Stimulated activated naive CD8-positive, alpha-beta T cell treated with anti-CD3 and anti-CD28 coated beads, Interleukin-15, amount 100 ng/mL, for 72 hours (primary cell): ENCODE measurements around the gene KRTAP7-1.

ENCODE experiments used
- ATAC-seq: fragments of 150-1000 bp; cut with Tn5 transposase; 2 replicates; pipeline ENCODE4 v1.10.0; 2021; ENCODE audit warnings: mild to moderate bottlenecking, moderate library complexity
- DNase-seq, 2 donors: peaks; one replicate each; pipeline ENCODE4 v3.0.0; 2021 to 2022
- H3K27ac Mint-ChIP-seq, 2 donors: one replicate each; pipeline ENCODE4 v1.8.0; 2022; ENCODE audit warnings: mild to moderate bottlenecking in 2 of 2, mixed read lengths in 2 of 2, moderate library complexity in 2 of 2
- H3K27me3 Mint-ChIP-seq: one replicate; pipeline ENCODE4 v1.8.0; 2022; ENCODE audit warnings: mixed read lengths
- H3K4me1 Mint-ChIP-seq: one replicate; pipeline ENCODE4 v1.8.0; 2022; ENCODE audit warnings: mild to moderate bottlenecking, mixed read lengths
- H3K4me3 Mint-ChIP-seq, 2 donors: one replicate each; pipeline ENCODE4 v1.8.0; 2022; ENCODE audit warnings: mild to moderate bottlenecking in 2 of 2, mixed read lengths in 2 of 2, moderate library complexity in 1 of 2
- H3K9me3 Mint-ChIP-seq, 2 donors: one replicate each; pipeline ENCODE4 v1.8.0; 2022; ENCODE audit warnings: mixed read lengths in 2 of 2

Gene KRTAP7-1

DNA sequence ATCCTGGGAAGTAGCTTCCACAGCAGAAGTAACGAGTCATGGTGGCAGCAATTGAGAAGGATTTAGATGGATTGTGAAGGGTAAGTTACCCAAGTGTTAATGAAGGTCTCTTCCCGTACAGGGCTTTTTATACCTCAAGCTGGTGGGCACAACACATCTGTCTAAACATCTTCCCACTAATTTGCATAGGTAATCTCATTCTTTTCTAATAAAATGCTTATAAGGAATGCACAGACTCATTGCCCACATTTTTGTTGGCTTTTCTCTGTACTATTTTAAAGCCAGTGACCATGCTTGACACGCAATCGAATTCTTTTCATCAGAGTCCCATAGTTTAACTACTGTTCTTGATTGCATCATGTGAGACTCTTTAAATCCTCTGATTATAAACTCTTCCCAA, at the start of gene KRTAP7-1:
Gene KRTAP7-1 (minus strand): TSS at position 101 of the 400 bp plus-strand sequence. CDS start 61 bp downstream, at position 40.
- Mint-ChIP-seq H3K27me3 (no peaks in the 10 kb centered on the region), H3K4me1 (no peaks in the 10 kb centered on the region)
- ATAC-seq, result no peak

DNA sequence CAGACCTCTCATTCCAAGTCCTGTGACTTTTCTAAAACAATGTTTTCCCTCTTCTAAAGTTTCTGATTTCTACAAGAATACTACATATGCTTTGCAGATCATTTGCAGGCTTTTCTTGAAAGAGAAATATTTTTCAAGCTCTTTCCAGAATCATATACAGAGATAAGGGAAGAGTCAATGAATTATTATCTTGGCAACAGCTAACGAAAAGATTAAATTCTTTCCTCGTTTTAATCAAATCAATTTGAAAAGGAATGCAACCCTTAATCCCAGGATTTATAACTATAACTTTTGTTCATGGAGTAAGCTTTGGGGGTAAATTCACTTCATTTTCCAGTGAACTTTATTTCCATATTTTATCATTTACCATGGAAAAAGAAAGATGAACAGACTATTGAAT, 45.0 kb upstream of the KRTAP7-1 start:
- DNase-seq, result no peak
- Mint-ChIP-seq H3K27me3 (peaks cover 18% of the 10 kb centered on the region), H3K4me3 (no peak overlapping the region), H3K27ac (no peak overlapping the region), H3K9me3 (no peaks in the 10 kb centered on the region), H3K4me1 (no peaks in the 10 kb centered on the region)
- ATAC-seq, result no peak

More for the DNA sequence above, at the start of gene KRTAP7-1:
- Mint-ChIP-seq H3K9me3 (peaks cover 0 to 4% of the 10 kb centered on the region in 2 donors), H3K4me3 (no peak within 1 kb of the TSS), H3K27ac (no peak within 1 kb of the TSS)
- no peak for DNase-seq

GRCh38 chr21:30847627-30848500, 18.3 kb upstream of the KRTAP7-1 start:
- DNase-seq (no peak), ATAC-seq (no peak)
- Mint-ChIP-seq H3K4me3 (no peak overlapping the region), H3K27ac (no peak overlapping the region), H3K9me3 (no peaks in the 10 kb centered on the region), H3K4me1 (no peaks in the 10 kb centered on the region), H3K27me3 (peaks cover 8% of the 10 kb centered on the region)

DNA sequence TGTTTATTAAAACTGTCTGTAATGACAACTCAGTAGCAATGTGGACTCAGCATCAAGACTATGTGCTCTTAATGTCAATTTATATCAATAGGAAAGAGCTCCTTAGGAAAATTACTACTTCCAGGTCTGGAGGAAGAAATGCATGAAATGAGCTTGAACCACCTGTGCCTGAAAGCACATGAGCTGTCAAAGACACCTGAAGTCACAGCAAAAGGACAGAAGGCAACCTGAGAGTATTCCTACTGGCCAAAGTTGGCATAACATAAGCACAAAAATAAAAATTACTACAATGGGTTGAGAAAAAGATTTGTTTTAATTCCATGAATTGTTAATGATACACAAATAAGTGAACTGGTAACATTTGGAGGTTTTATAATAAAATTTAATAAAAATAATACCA, 13.4 kb upstream of the KRTAP7-1 start:
- Mint-ChIP-seq H3K4me3 (no peak overlapping the region), H3K9me3 (no peaks in the 10 kb centered on the region), H3K27ac (no peak overlapping the region), H3K27me3 (peaks cover 21% of the 10 kb centered on the region), H3K4me1 (no peaks in the 10 kb centered on the region)
- DNase-seq (no peak), ATAC-seq (no peak)

DNA sequence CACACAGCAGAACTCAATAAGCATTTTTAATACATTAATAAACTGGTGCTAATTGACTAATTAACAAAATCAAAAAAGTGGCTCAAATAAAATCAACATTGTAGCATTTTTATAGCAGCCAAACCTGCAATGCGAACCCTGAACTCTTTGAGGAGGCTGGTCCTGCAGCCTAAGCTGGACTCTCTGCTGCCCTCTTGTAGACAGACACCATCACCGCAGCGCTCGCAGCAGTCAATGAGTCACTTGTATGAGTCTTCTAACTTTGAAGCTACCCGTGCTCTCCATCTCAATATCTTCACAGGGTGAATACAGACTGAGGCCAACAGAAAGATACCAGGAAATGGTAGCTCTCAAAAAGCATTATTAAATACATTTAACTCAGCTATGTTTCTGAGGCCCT, 9.7 kb upstream of the KRTAP7-1 start:
- Mint-ChIP-seq H3K9me3 (no peaks in the 10 kb centered on the region), H3K4me1 (no peaks in the 10 kb centered on the region), H3K27ac (no peak overlapping the region), H3K4me3 (no peak overlapping the region), H3K27me3 (peaks cover 14% of the 10 kb centered on the region)
- DNase-seq (peak; percentile 12 to 18), ATAC-seq (peak; percentile 57)

- H3K27me3 Mint-ChIP-seq, result peaks cover 14% of the 10 kb centered on the region
- no peaks in the 10 kb centered on the region for H3K9me3 Mint-ChIP-seq
- H3K27ac Mint-ChIP-seq, result no peak overlapping the region
- DNase-seq (no peak), ATAC-seq (no peak)
- H3K4me3 Mint-ChIP-seq, result no peak overlapping the region
- H3K4me1 Mint-ChIP-seq, result no peaks in the 10 kb centered on the region
Measured at GRCh38 chr21:30838536-30838935, 9.0 kb upstream of the KRTAP7-1 start.

- ATAC-seq (no peak), DNase-seq (peak; percentile 12 to 35)
- no peak overlapping the region for H3K4me3 Mint-ChIP-seq
Measured at GRCh38 chr21:30831194-30831765, 1.7 kb upstream of the KRTAP7-1 start.

GRCh38 chr21:30818837-30819610, 10.5 kb downstream of the KRTAP7-1 start:
- DNase-seq (no peak), ATAC-seq (no peak)
- H3K4me3 Mint-ChIP-seq, result no peak overlapping the region
- H3K9me3 Mint-ChIP-seq, result no peaks in the 10 kb centered on the region
- peaks cover 24% of the 10 kb centered on the region for H3K27me3 Mint-ChIP-seq
- no peaks in the 10 kb centered on the region for H3K4me1 Mint-ChIP-seq
- no peak overlapping the region for H3K27ac Mint-ChIP-seq

More at GRCh38 chr21:30831194-30831765, 1.7 kb upstream of the KRTAP7-1 start:
- Mint-ChIP-seq H3K4me1 (no peaks in the 10 kb centered on the region), H3K27me3 (no peaks in the 10 kb centered on the region), H3K9me3 (peaks cover 0 to 4% of the 10 kb centered on the region in 2 donors), H3K27ac (no peak overlapping the region)

- ATAC-seq, result no peak
- no peak for DNase-seq
- Mint-ChIP-seq H3K4me3 (no peak within 1 kb of the TSS), H3K4me1 (no peaks in the 10 kb centered on the region), H3K27ac (peak within 1 kb of the TSS in 1 of 2 donors; percentile 42), H3K27me3 (peaks cover 31% of the 10 kb centered on the region), H3K9me3 (no peaks in the 10 kb centered on the region)
Measured at GRCh38 chr21:30813174-30813573, 16.4 kb downstream of the KRTAP7-1 start, which contains the start of gene KRTAP8-1. KRTAP8-1 (minus strand) TSS chr21:30813274; CDS start chr21:30813220, 54 bp downstream.

GRCh38 chr21:30800605-30801004, 29.0 kb downstream of the KRTAP7-1 start:
- DNase-seq (no peak), ATAC-seq (no peak)
- H3K27me3 Mint-ChIP-seq, result no peaks in the 10 kb centered on the region
- no peaks in the 10 kb centered on the region for H3K4me1 Mint-ChIP-seq
- no peak overlapping the region for H3K4me3 Mint-ChIP-seq
- H3K9me3 Mint-ChIP-seq, result no peaks in the 10 kb centered on the region
- no peak overlapping the region for H3K27ac Mint-ChIP-seq

DNA sequence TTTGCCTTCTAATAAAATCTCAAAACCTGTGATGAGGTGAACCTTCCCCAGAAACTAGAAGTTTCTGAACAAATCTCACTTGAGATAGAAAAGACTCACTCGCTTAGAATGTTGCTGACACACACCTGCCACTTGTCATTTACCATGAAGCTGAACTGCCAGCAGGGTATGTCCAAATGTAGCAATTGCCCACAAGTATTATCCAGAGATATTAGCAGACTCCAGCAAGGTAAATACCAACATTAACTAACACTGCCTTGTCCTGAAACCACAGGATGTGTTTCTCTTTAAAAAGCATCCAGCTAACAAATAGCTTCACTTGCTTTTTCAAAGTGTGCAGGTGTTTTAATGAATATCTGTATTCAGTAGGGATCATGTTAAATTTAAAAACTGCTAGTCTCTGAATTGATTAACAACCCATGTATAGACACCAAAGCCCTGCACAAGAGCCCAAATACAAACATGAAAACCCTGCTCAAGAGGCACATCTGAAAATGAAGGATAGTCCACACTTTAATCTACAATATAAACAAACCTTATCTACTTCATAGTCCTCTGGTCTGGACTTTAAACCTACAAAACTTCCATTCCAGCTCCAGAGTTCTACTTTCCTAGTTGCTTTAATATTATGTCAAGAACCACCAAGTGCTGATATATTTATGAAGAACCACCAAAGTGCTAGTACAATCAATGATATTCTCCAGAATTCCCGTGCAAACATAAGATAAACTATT, 35.8 kb downstream of the KRTAP7-1 start:
- no peaks in the 10 kb centered on the region for H3K9me3 Mint-ChIP-seq
- no peak overlapping the region for H3K4me3 Mint-ChIP-seq

DNA sequence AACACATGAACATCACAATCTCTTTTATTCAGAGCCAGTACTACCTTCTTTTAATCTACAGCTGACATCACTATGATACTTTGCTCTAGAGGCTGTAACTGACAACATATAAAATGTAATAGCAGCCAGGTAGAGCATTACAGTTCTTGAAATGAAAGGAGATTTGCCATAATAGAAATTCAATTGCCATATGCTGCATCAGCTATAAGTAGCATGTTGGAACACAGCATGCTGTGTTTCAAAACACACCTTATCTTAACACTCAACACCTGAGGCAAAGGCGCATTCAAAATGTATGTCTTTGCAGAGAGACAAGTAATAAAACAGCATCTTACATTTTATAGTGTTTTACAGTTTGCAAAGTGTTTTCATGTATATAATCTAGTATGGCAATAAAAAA, 50.3 kb downstream of the KRTAP7-1 start:
- ATAC-seq (no peak), DNase-seq (no peak)
- H3K4me3 Mint-ChIP-seq, result no peak overlapping the region
- no peak overlapping the region for H3K27ac Mint-ChIP-seq
- H3K27me3 Mint-ChIP-seq, result peaks cover 20% of the 10 kb centered on the region
- H3K4me1 Mint-ChIP-seq, result no peaks in the 10 kb centered on the region
- H3K9me3 Mint-ChIP-seq, result no peaks in the 10 kb centered on the region

More for the DNA sequence above, 35.8 kb downstream of the KRTAP7-1 start:
- H3K27me3 Mint-ChIP-seq, result peaks cover 8% of the 10 kb centered on the region
- H3K4me1 Mint-ChIP-seq, result no peaks in the 10 kb centered on the region
- ATAC-seq (no peak), DNase-seq (no peak)
- H3K27ac Mint-ChIP-seq, result no peak overlapping the region
